ENCODE measurements around the gene ARHGEF7. TPM values are rescaled to one million over a fixed set of nuclear protein-coding genes. Genes with fewer than 3 reads are reported as not detected.

Gene ARHGEF7
- total and polyA plus RNA-seq, 2 experiments from 2014 or later, result 23.6 to 58.9 TPM

DNA sequence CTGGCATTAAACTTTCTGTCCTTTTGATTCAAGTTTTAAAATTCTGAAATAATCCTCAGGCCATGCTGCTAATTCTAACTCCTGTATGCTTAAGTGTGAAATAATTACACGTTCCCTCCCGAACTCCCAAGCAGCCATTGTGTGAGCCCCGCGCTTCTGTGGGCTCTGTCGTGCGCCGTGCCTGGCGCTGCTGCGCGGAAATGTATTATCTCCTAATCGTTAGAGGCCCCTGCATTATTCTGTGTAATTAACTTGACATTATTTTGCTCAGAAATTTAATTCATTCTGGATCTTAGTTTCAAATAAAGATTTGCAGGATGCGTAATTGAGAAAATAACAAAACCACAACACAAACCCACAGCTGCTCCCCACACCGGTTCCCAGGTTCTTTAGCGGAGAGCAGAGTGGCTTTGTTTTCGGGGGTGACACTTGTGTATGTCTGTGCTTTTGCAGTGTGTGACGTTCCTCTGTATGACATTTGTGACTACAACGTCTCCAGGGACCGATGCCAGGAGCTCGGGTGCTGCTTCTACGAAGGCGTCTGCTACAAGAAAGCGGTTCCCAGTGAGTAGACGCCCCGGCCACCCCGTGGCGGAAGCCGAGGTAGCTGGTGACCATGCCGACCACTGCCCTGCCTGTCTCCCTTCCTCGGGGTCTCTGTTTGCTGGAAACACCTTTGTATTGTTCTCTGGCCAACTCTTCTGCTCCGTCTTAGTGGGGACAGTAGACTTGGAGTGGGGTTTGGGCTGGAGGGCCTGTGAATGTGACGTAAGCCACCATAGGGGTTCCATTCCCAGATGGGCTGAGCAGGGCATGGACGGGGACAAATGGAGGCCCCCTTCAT lies 212.8 kb downstream of the ARHGEF7 start:
- Histone ChIP-seq H2AFZ (no peak overlapping the region), H3K36me3 (ENCODE audit: insufficient read depth) (no peaks in the 10 kb centered on the region), H3K9me2 (ENCODE audit: insufficient read depth) (no peaks in the 10 kb centered on the region), H3K27me3 (ENCODE audit: insufficient read depth) (no peaks in the 10 kb centered on the region), H3K79me2 (replicated peaks; ENCODE audit: insufficient read depth) (no peaks in the 10 kb centered on the region), H3K4me2 (no peak overlapping the region), H3K4me1 (ENCODE audit: insufficient read depth) (no peaks in the 10 kb centered on the region), H3K27ac (ENCODE audit: low read depth) (no peak overlapping the region), H4K20me1 (replicated peaks; ENCODE audit: insufficient read depth) (no peaks in the 10 kb centered on the region), H3K4me3 (no peak overlapping the region), H3F3A (replicated peaks; ENCODE audit: low read depth) (no peaks in the 10 kb centered on the region)
- no peak overlapping the region for H3K4me3 Mint-ChIP-seq
- H3K4me1 Mint-ChIP-seq, result peaks cover 5% of the 10 kb centered on the region; the same call in 1 of the 3 replicates
- H3K9me3 Mint-ChIP-seq, result no peaks in the 10 kb centered on the region
- H3K36me3 Mint-ChIP-seq (ENCODE audit: low read depth), result no peaks in the 10 kb centered on the region; the same call in 2 of the 3 replicates
- DNase-seq (ENCODE audit: low spot score) (no peak), ATAC-seq (no peak)
- no peak overlapping the region for H3K27ac Mint-ChIP-seq
- H3K27me3 Mint-ChIP-seq (ENCODE audit: insufficient read depth, low read depth, poor library complexity), result peaks cover 5% of the 10 kb centered on the region
- TF ChIP-seq, protein P1, sequence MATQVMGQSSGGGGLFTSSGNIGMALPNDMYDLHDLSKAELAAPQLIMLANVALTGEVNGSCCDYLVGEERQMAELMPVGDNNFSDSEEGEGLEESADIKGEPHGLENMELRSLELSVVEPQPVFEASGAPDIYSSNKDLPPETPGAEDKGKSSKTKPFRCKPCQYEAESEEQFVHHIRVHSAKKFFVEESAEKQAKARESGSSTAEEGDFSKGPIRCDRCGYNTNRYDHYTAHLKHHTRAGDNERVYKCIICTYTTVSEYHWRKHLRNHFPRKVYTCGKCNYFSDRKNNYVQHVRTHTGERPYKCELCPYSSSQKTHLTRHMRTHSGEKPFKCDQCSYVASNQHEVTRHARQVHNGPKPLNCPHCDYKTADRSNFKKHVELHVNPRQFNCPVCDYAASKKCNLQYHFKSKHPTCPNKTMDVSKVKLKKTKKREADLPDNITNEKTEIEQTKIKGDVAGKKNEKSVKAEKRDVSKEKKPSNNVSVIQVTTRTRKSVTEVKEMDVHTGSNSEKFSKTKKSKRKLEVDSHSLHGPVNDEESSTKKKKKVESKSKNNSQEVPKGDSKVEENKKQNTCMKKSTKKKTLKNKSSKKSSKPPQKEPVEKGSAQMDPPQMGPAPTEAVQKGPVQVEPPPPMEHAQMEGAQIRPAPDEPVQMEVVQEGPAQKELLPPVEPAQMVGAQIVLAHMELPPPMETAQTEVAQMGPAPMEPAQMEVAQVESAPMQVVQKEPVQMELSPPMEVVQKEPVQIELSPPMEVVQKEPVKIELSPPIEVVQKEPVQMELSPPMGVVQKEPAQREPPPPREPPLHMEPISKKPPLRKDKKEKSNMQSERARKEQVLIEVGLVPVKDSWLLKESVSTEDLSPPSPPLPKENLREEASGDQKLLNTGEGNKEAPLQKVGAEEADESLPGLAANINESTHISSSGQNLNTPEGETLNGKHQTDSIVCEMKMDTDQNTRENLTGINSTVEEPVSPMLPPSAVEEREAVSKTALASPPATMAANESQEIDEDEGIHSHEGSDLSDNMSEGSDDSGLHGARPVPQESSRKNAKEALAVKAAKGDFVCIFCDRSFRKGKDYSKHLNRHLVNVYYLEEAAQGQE (IDR thresholded peaks at IDR 0.05; ENCODE audit: unreplicated experiment), result no peak
- TF ChIP-seq STAT1 (IDR thresholded peaks at IDR 0.05; ENCODE audit: unreplicated experiment) (no peak), EZH2phosphoT487 (IDR thresholded peaks at IDR 0.05; ENCODE audit: unreplicated experiment) (no peak), NANOG (IDR thresholded peaks at IDR 0.05; ENCODE audit: borderline replicate concordance) (no peak), CREB1 (CRISPR knock-in tag; IDR thresholded peaks at IDR 0.05; ENCODE audit: low read depth) (no peak), CTCF (conservative IDR thresholded peaks at IDR 0.05; ENCODE audit: low read depth in 2 of 2) (no peak), ZNF462 (CRISPR knock-in tag; IDR thresholded peaks at IDR 0.05) (no peak), ZNF331 (CRISPR knock-in tag; IDR thresholded peaks at IDR 0.05; ENCODE audit: low read depth) (no peak), ZNF114 (CRISPR knock-in tag; IDR thresholded peaks at IDR 0.05) (no peak), JUNB (IDR thresholded peaks at IDR 0.05; ENCODE audit: unreplicated experiment) (no peak), POLR2AphosphoS5 (IDR thresholded peaks at IDR 0.05; ENCODE audit: low read depth) (no peak), EZH2 (IDR thresholded peaks at IDR 0.05; ENCODE audit: low read depth, unreplicated experiment) (no peak)
- TF ChIP-seq, protein P2, sequence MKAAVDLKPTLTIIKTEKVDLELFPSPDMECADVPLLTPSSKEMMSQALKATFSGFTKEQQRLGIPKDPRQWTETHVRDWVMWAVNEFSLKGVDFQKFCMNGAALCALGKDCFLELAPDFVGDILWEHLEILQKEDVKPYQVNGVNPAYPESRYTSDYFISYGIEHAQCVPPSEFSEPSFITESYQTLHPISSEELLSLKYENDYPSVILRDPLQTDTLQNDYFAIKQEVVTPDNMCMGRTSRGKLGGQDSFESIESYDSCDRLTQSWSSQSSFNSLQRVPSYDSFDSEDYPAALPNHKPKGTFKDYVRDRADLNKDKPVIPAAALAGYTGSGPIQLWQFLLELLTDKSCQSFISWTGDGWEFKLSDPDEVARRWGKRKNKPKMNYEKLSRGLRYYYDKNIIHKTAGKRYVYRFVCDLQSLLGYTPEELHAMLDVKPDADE (IDR thresholded peaks at IDR 0.05), result no peak

Data from GM23338 (cell line).